H54 (cell line): Measurements from ENCODE around the gene ABCA2.

Experiments used
- DNase-seq: peaks from one replicate; pipeline ENCODE4 v3.0.0; 2011; ENCODE audit warnings: low spot score, mixed read lengths; ENCODE audit not compliant: insufficient read length
- FAIRE-seq: peaks from 3 replicates; lab custom pipeline; 2011; peaks lifted over from hg19 to GRCh38; lab: Jason Lieb, UNC
- POLR2A ChIP-seq: IDR thresholded peaks from 2 replicates; pipeline ENCODE4 v1.6.1; 2011; ENCODE audit warnings: low read depth, mild to moderate bottlenecking, low read length

Gene ABCA2

DNA sequence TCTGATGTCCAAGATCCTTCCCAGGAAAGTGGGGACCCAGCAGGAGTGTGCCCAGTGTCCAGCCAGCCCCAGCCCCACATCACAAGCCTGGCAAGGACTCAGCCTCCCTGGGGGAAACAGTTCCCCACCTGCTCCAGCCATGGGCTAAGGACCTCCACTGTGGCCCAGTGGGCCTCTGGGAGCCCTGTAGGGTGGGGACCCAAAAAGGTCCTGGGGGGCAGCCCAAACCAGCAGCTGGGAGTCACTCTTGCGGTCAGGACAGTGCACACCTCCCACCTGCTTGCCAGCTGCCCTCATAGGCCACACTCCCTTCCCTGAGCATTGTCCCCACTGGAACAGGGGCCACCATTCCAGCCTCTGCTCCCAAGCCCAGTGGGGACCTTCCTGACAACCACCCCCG lies 1.7 kb downstream of the ABCA2 start:
- DNase-seq = no peak
- FAIRE-seq = no peak
- no peak for TF ChIP-seq POLR2A

DNA sequence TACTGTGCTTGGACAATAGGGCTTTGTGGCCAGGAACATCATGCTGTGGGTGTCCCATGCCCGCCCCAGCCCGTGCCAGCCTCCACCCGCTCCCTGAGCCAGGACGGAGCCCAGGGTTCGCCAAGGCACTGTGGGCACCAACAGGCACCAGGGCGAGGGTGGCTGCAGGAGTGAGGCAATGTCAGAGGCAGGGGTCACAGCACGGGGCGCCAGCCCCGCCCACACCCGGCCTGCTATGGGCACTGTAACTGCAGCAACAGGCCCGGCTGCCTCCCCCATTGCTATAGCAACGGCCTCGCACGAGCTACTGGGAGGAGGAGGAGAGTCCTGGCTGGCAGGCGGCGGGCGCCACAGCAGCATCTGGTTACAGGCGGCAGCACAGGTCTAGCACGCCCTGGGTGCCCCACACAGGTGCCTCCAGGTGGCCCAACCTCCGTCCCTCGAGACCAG lies 2.5 kb downstream of the ABCA2 start:
- no peak for FAIRE-seq
- no peak for TF ChIP-seq POLR2A
- no peak for DNase-seq

DNA sequence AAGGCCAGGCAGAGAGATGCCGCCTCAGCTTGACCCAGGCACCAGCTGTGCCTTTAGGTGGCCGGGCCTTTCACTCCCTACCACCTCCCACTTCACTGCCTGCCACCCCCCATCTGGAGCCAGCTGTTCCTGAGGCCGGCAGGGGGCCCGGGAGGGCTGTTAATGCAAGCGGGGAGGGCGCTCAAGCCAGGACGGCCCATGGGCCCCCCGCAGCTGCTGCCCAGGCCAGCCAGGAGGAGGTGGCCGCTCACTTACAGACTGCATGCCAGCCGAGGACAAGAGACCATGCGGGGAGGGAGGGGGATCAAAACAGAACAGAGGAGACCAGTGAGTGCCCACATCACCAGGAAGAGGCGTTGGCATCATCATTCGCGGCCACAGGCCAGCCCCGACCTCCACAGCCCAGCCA lies 4.5 kb downstream of the ABCA2 start:
- DNase-seq = no peak
- TF ChIP-seq POLR2A = no peak
- no peak for FAIRE-seq

GRCh38 chr9:137023157-137023556 lies 4.9 kb downstream of the ABCA2 start:
- FAIRE-seq = no peak
- TF ChIP-seq POLR2A = no peak
- no peak for DNase-seq

- FAIRE-seq = no peak
- no peak for TF ChIP-seq POLR2A
- DNase-seq = no peak
These were observed 5.4 kb downstream of the ABCA2 start for GRCh38 chr9:137022662-137023008.

DNA sequence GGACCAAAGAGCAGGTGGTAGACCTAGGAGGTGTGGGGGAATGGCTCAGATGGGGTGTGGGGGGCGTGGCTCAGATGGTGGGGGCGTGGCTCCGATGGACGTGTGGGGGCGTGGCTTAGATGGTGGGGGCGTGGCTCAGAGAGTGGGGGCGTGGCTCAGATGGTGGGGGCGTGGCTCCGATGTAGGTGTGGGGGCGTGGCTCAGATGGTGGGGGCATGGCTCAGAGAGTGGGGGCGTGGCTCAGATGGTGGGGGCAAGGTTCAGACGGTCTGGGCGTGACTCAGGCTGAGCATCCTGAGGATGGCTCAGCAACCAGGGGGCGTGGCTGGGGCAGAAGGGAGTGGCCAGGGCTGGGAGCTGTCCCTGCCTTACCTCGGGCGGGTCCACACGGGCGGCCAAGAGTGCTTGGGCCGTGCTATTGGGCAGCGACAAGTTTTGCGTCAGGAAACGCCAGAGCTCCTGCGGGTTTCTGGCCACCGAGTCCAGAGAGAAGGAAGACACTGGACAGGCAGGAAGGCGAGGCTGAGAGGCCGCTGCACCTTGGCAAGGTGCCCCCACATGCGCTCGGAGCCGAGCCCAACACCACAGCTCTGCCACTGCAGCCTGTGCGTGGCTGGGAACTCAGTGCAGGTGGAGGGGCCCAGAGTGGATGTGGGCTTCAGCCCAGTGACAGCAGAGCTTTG lies 5.9 kb downstream of the ABCA2 start:
- no peak for TF ChIP-seq POLR2A
- FAIRE-seq (peak; percentile 97), DNase-seq (peak; percentile 99)

- FAIRE-seq (no peak), DNase-seq (no peak)
- no peak for TF ChIP-seq POLR2A
These were observed 6.5 kb downstream of the ABCA2 start for GRCh38 chr9:137021568-137021978.

DNA sequence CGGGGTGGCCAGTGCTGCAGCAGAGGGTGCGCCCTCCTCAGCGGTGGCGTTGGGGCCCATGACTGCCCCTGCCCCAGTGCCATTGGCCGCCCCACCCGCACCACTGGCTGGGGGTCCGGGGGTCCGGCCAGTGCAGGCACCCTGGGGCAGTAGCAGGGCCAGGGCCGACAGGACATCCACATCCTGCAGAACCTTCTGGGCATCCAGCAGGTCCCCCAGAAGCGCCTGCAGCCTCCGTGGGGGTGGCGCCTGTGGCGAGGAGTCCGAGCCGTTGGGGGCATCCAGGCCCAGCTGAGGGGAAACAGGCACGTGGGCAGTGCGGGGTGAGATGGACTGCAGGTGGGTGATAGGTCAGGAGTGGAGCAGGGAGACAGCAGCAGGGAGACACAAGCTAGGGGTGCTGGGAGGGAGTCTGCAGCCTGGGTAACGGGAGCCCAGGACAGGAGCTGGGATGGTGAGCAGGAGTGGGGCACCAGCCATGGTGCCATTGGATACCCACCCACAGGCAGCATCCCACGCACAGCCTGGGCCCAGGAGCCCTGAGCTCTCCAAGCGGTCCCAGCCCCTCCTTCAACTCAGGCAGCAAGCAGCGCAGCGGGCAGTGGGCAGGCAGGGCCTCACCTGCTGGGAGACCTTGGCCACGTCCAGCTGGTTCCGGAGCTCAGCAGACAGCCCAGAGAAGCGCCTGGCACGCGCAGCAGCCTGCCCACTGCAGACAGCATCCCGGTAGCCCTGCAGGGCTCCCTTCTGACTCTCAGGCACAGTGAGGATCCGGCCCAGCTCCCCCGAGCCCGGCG lies 7.1 kb downstream of the ABCA2 start:
- no peak for FAIRE-seq
- DNase-seq = no peak
- TF ChIP-seq POLR2A = no peak

GRCh38 chr9:137019891-137020683 lies 8.0 kb downstream of the ABCA2 start:
- no peak for DNase-seq
- TF ChIP-seq POLR2A = no peak
- FAIRE-seq = no peak

DNA sequence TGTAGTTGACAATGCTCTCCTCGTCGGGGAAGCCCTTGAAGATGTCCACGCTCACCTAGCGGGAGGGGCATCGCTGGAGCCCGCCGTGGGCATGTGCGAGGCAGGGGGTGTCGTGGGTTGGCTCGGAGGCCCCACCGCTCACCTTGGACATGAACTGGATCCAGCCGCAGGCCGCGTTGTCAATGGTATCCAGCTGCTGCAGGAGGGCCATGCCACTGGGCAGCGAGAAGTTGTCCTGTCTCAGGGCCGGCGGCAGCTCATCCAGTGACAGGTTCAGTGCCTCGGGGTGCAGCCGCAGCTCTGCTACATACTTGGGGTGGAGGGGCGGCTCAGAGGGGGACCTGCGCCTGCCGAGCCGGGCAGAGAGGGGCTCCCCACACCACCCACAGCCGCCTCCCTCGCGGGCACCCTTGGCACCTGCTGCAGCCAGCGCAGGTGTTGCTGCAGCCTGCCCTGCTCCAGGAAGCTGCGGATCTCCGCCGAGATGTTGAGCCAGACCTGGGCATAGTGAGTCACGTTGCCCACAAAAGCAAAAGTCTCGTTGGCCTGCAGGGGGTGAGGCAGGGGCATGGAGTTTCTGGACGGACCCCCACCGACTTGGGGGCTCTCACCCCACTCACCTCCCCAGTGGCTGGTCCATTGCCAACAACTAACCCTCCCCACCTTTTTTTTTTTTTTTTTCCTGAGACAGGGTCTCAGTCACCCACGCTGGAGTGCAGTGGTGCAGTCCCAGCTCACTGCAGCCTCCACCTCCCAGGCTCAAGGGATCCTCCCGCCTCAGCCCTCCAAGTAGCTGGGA lies 9.1 kb downstream of the ABCA2 start:
- no peak for FAIRE-seq
- no peak for TF ChIP-seq POLR2A
- no peak for DNase-seq

- TF ChIP-seq POLR2A = no peak
- FAIRE-seq (no peak), DNase-seq (no peak)
These were observed 10.1 kb downstream of the ABCA2 start for GRCh38 chr9:137017791-137018497.

DNA sequence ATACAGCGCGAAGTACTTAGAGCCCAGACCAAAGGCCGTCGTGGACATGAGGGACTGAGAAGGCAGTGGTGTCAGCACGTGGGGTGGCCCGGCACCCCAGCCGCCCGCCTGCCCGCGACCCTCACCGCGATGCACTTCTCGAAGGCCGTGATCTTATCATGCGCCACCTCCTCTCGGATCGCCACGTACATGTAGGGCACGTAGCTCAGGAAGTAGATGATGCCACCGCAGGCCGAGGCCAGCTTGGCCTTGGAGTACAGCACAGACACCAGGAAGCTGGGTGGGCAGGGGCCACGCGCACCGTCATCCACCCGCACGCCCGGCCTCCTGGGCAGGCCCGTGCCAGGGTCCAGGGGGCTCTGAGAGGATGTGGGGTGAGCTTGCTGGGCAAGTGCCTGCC lies 11.0 kb downstream of the ABCA2 start:
- TF ChIP-seq POLR2A = no peak
- DNase-seq = no peak
- FAIRE-seq = no peak

GRCh38 chr9:137016436-137016835 lies 11.6 kb downstream of the ABCA2 start:
- DNase-seq (no peak), FAIRE-seq (no peak)
- TF ChIP-seq POLR2A = no peak
